HG02588 (cell line): ENCODE measurements around the gene ASB16.

ENCODE experiments used
- ATAC-seq: cut with Tn5 transposase; IDR thresholded peaks from one replicate; pipeline ENCODE4 v1.9.1; 2021; ENCODE audit warnings: mild to moderate bottlenecking, moderate library complexity; ENCODE audit not compliant: unreplicated experiment

ASB16 gene

GRCh38 chr17:44221862-44222111, 51.3 kb downstream of the ASB16 start:
- ATAC-seq: no peak

GRCh38 chr17:44222112-44222869, 51.8 kb downstream of the ASB16 start:
- ATAC-seq: no peak

- no peak for ATAC-seq
Measured at GRCh38 chr17:44223541-44224071, 53.1 kb downstream of the ASB16 start.
